Measurements from ENCODE around the gene ZSWIM4. TPM values are rescaled to one million over a fixed set of nuclear protein-coding genes. Genes with fewer than 3 reads are reported as not detected.

Gene ZSWIM4
- 5.3 to 8.7 TPM (median 8.0 TPM) in 5 replicates for total RNA-seq (2022; extraction: Qiagen RNA extraction; ENCODE audit: low read depth)

GRCh38 chr19:13794757-13795589 is at the start of gene ZSWIM4:
ZSWIM4 (plus strand) TSS chr19:13795443; CDS start chr19:13795649, 206 bp downstream.

GRCh38 chr19:13764101-13764807 is 31.0 kb upstream of the ZSWIM4 start, which contains the start of gene MRI1:
MRI1 (plus strand) TSS chr19:13764522; CDS start chr19:13764589, 67 bp downstream.

DNA sequence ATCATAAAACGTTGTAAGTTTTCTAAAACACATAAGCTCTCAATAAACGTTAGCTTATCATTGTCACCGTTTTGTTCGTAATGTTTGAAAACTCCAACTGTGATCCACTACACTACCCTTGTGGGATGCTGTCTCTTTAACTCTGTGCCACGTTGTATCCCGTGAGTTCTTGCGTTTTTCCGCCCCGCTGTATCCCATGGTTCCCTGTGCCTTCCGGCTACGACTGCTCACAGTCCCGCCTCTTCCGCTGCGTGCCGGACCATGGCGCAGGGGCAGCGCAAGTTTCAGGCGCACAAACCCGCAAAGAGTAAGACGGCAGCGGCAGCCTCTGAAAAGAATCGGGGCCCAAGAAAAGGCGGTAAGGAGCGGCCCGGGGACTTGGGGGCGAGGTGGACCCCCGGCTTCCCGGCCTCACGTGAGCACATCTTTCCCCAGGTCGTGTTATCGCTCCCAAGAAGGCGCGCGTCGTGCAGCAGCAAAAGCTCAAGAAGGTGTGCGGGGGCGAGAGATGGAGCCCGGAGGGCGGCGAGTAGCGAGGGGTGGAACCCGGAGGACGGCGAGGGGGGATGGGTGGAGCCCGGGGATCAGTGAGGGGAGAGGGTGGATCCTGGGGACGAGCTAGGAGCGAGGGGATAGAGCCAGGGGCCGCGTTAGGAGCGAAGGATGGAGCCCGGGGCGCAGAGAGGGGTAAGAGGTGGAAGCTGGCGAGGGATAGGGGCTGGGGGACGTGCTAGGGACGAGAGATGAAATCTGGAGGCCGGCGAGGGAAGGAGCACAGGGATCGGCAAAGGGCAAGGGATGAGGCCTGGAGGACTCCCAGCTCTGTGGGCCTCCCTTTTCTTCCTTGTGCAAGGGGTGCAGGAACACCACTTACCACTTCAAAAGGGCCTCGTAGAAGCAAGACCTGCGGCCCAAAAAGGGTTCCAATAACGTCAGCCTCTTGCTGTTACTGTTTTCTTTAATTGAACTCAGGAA is 20.7 kb upstream of the ZSWIM4 start, which contains the start of gene C19orf53:
TSS of gene C19orf53 (plus strand) at position 240 of the 975 bp plus-strand sequence. CDS start at position 262, 22 bp downstream.

DNA sequence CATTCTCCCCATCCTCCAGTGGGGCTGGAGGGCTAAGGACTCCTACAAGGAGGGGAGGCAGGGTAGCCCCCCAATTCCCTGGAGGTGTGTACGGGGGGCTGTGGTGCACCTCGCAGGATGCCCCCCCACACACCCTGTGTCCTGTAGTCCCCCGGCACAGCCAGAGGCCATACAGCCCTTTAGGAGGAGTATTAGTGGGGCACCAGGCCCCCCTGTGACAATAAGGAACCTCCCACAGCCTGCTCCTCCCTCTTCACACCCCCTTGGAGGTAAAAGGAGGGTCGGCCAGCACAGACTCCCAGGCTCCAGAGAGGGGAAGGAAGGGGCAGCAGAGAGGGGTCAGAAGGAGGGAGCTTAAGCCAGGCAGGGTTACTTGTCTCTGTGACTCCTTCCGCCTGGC is 81.6 kb downstream of the ZSWIM4 start, which contains the start of gene NANOS3:
TSS of gene NANOS3 (plus strand) at position 301 of the 400 bp plus-strand sequence. CDS start 115 bp downstream, outside the sequence.

Other genes with a start within 250 kb of the ZSWIM4 start
- gene MRI1, start 30.9 kb upstream of the ZSWIM4 start, total RNA-seq (2022; extraction: Qiagen RNA extraction; ENCODE audit: low read depth), result 8.9 to 14.3 TPM (median 14.2 TPM) in 5 replicates
- gene C19orf53, start 21.0 kb upstream of the ZSWIM4 start, total RNA-seq (2022; extraction: Qiagen RNA extraction; ENCODE audit: low read depth), result 139 to 249 TPM (median 208 TPM) in 5 replicates
- gene NANOS3, start 81.7 kb downstream of the ZSWIM4 start, total RNA-seq (2022; extraction: Qiagen RNA extraction; ENCODE audit: low read depth), result 1.3 to 4.2 TPM (median 2.6 TPM) in 5 replicates
- gene BRME1, start 110.7 kb downstream of the ZSWIM4 start, total RNA-seq (2022; extraction: Qiagen RNA extraction; ENCODE audit: low read depth), result 0.16 to 0.62 TPM (median 0.39 TPM) in 5 replicates
- 7.6 to 10.6 TPM (median 9.4 TPM) in 5 replicates for gene CC2D1A, start 110.8 kb downstream of the ZSWIM4 start, total RNA-seq (2022; extraction: Qiagen RNA extraction; ENCODE audit: low read depth)
- 0.49 to 1.2 TPM (median 0.80 TPM) in 5 replicates for gene PODNL1, start 143.0 kb downstream of the ZSWIM4 start, total RNA-seq (2022; extraction: Qiagen RNA extraction; ENCODE audit: low read depth)
- 13.5 to 21.8 TPM (median 19.8 TPM) in 5 replicates for gene DCAF15, start 157.1 kb downstream of the ZSWIM4 start, total RNA-seq (2022; extraction: Qiagen RNA extraction; ENCODE audit: low read depth)
- 3.1 to 6.5 TPM (median 5.4 TPM) in 5 replicates for gene RFX1, start 210.9 kb downstream of the ZSWIM4 start, total RNA-seq (2022; extraction: Qiagen RNA extraction; ENCODE audit: low read depth)
- gene RLN3, start 232.7 kb downstream of the ZSWIM4 start, total RNA-seq (2022; extraction: Qiagen RNA extraction; ENCODE audit: low read depth), result not detected in 5 replicates
- 9.2 to 10.6 TPM (median 9.8 TPM) in 5 replicates for gene IL27RA, start 236.3 kb downstream of the ZSWIM4 start, total RNA-seq (2022; extraction: Qiagen RNA extraction; ENCODE audit: low read depth)